H1 (cell line): ENCODE measurements around the gene RNASE7.

Source experiments
- CEBPB ChIP-seq: IDR thresholded peaks from 2 replicates; pipeline ENCODE4 v1.6.1; 2012; ENCODE audit warnings: low read depth, low read length
- CHD7 ChIP-seq: fragments of 300-600 bp; sonication (generic); IDR thresholded peaks from 2 replicates; pipeline ENCODE4 v1.7.1; 2012; ENCODE audit warnings: low read length, moderate library complexity, mild to moderate bottlenecking, inconsistent platforms; ENCODE audit not compliant: insufficient replicate concordance
- EP300 ChIP-seq, 2 experiments: IDR thresholded peaks; 1 replicate in 1 of 2; 2 replicates in 1 of 2; pipeline ENCODE4 v1.6.1; 2011 to 2012; ENCODE audit warnings: low read depth in 2 of 2, low read length in 2 of 2, mild to moderate bottlenecking in 2 of 2, borderline replicate concordance in 1 of 2, inconsistent platforms in 1 of 2, moderate library complexity in 1 of 2
- HDAC6 ChIP-seq: IDR thresholded peaks from one replicate; pipeline ENCODE4 v1.7.1; 2012; ENCODE audit warnings: low read depth, mild to moderate bottlenecking, inconsistent platforms, low read length, moderate library complexity
- POLR2A ChIP-seq, 2 experiments: IDR thresholded peaks; 1 replicate in 1 of 2; 2 replicates in 1 of 2; pipeline ENCODE4 v1.6.1; 2011; ENCODE audit warnings: low read depth in 2 of 2, low read length in 2 of 2, mild to moderate bottlenecking in 2 of 2; ENCODE audit errors: control extremely low read depth in 1 of 2
- USF2 ChIP-seq: IDR thresholded peaks from 2 replicates; pipeline ENCODE4 v1.6.1; 2011; ENCODE audit warnings: low read length, improper control_type of control experiment

DNA sequence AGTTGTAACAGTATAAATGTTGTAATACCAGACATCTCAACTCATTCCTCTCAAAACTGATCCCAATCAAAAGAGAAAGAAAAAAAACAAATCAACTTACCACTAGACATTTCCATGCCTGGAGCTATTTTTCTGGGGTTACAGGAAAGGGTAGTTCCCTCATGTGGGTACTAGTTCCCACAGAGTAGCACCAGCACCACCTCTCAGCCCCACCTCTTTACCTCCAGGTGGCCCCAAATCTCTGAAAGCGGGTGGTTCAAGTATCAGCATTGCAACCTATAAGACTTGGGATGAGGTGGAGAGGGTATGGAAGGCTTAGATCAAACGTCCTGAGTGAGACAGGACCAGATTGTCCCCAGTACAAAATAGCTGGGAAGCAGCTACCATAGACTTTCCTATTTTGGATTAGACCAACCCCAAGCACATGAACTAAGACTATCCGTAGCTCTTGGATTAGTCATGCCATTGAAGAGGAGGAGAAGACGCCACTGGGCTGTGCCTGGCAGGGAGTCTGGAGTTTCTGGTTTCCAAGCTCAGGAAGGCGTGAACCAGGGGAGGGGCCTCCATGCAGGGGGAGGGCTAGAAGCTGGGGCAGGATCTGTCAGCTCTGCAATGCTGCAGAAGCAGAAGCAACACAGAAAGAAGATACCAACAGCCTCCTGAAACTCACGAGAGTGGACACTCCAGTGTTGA lies 43.3 kb upstream of the RNASE7 start, which contains the start of gene SLC39A2:
- no peak for TF ChIP-seq POLR2A (IDR thresholded peaks at IDR 0.05; ENCODE audit: control extremely low read depth in 1 of 2, low read depth in 2 of 2, low read length in 2 of 2)
- TF ChIP-seq HDAC6: no peak
- TF ChIP-seq CEBPB: no peak
- TF ChIP-seq USF2: no peak
- TF ChIP-seq CHD7: no peak
- no peak for TF ChIP-seq EP300 (IDR thresholded peaks at IDR 0.05; ENCODE audit: borderline replicate concordance in 1 of 2, low read depth in 2 of 2, low read length in 2 of 2)
